Stimulated activated CD8-positive, alpha-beta memory T cell treated with anti-CD3 and anti-CD28 coated beads, Interleukin-7, amount 100 ng/mL, for 48 hours (primary cell): ENCODE measurements around the gene MYADML2.
"Not testable (repeated sequence)": the region's sequence is repeated elsewhere in the genome, so short reads cannot be mapped to it uniquely, and the experiment has no call there.

ENCODE experiments used
- DNase-seq, 2 donors: peaks; one replicate each; pipeline ENCODE4 v3.0.0-alpha.2; 2020; ENCODE audit warnings: low read depth in 1 of 2; ENCODE audit errors: extremely low read depth in 1 of 2

The MYADML2 gene, protein sequence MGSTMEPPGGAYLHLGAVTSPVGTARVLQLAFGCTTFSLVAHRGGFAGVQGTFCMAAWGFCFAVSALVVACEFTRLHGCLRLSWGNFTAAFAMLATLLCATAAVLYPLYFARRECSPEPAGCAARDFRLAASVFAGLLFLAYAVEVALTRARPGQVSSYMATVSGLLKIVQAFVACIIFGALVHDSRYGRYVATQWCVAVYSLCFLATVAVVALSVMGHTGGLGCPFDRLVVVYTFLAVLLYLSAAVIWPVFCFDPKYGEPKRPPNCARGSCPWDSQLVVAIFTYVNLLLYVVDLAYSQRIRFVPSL

GRCh38 chr17:81947189-81947588 lies at the start of gene MYADML2:
MYADML2 (minus strand) TSS chr17:81947233; CDS start chr17:81941741, 5,492 bp downstream.
- DNase-seq: no peak

- no peak for DNase-seq
Measured at GRCh38 chr17:81996232-81996756, 49.3 kb upstream of the MYADML2 start.

GRCh38 chr17:81995463-81996231 lies 48.6 kb upstream of the MYADML2 start:
- no peak for DNase-seq

DNA sequence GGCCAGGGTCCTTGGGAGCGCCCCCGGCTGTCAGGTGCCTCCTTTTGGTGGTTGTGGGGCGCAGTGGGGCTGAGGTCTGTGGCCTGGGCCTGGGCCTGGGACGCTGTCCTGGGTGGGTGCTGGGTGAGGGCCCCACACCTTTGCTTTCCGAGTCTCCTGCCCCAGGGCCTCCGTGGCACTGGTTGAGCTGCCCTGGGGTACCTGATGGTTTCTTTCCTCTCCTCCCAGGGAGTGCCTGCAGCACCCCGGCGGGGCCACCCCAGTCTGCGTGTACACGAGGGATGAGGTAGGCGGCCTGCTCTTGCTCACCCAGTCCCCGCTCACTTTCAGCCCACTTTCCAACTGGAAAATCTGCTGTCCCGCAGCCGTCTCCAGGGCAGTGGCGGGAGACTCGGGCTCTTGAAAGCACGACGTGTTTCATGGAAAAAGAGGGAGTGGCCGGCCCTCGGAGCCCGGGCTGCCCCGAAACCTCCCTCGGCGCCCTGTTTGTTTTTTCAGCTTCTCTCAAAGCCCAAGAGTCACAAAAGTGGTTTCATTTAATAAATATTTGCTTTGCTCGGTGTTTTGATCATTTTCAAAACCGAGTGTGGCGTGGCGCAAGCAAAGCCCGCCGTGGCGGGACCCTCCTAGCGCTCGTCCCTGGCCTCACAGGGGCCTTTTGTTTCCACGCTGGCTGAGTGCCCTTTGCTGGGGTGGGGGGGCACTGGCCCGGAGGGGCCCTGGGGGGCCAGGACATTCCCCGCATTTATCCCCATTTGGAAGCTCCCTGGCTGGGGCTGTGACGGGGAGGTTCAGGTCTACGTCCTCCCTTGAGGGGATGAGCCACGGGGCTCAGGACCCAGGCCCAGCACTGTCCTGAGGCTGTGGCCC lies 47.8 kb upstream of the MYADML2 start:
- no peak for DNase-seq

DNA sequence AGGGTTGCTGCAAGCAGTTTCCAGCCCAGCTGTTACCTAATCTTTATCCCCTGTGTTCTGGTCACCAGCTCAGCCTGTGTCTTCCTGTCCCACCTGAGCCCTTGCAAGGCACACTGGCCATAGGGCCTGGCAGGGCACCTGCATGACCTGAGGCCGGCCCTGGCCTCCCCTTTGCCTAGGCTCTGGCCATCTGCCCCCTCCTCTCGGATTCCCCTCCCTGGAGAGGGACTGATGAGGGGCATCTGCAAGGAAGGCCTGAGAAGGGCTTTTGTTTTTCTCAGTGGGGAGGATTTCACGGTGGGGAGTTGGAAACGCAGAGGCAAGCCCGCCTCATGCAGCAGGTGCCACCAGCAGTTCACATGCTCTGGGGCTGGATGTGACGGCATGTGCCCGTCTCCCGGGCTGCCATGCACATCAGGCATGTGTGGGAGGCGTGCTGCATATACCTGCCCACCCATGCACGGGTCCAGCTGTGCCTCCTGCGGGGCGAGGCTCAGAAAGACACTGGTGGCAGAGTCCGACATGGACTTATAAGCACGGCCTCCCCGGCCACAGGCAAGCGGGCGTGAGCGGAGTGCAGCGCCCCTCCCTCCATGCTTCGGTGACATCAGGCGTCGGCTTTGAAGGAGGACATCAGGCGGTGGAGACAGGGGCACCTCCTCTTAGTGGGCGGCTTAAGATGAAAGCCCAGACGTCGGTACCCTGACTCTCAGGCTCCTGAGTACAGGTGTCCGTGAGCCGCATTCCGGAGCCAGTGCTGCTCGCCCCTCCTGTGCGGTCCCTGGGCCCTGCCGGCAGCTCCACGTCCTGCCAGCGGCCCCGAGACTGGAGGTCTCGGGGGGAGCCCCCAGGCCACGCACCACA lies 46.9 kb upstream of the MYADML2 start:
- DNase-seq: no peak

- DNase-seq: no peak
Measured at GRCh38 chr17:81992306-81993102, 45.5 kb upstream of the MYADML2 start.

- DNase-seq: no peak
Measured at GRCh38 chr17:81991684-81992305, 44.8 kb upstream of the MYADML2 start.

GRCh38 chr17:81990836-81991683 lies 44.0 kb upstream of the MYADML2 start:
- DNase-seq: no peak

GRCh38 chr17:81987161-81987770 lies 40.2 kb upstream of the MYADML2 start:
- DNase-seq: no peak

- DNase-seq: no peak
Measured at GRCh38 chr17:81986606-81987005, 39.6 kb upstream of the MYADML2 start.

- DNase-seq: no peak
Measured at GRCh38 chr17:81984773-81985410, 37.9 kb upstream of the MYADML2 start.

GRCh38 chr17:81983639-81984373 lies 36.8 kb upstream of the MYADML2 start:
- DNase-seq: no peak

DNA sequence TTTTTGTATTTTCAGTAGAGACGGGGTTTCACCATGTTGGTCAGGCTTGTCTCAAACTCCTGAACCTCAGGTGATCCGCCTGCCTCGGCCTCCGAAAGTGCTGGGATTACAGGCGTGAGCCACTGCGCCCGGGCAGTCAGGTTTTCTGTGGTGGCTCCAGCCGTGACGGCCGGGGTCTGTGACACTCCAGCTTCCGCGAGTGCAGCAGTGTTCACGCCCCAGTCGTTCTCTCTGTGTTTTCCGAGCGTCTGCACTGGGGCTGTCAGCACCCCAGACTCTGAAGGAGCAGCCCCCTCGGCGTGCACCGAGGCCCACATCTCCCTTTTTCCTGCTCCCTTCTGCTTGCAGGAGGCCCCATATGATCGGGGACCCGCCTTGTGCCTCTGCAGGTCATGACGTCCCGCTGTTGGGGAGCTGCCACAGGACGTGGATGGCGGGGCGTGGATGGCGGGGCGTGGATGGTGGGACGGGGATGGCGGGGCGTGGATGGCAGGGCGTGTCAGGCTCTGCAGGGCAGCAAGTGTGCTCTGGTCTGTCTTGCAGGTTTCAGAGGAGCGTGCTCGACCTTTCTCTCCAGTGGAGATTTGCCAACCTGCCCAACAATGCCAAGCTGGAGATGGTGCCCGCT lies 36.1 kb upstream of the MYADML2 start:
- no peak for DNase-seq

DNA sequence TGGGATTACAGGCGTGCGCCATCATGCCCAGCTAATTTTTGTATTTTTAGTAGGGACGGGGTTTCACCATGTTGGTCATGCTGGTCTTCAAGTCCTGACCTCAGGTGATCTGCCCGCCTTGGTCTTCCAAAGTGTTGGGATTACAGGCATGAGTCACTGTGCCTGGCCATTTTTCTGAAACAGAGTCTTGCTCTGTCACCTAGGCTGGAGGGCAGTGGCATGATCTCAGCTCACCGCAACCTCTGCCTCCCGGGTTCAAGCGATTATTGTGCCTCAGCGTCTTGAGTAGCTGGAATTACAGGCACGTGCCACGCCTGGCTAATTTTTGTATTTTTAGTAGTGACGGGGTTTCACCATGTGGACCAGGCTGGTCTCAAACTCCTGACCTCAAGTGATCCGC lies 34.5 kb upstream of the MYADML2 start:
- not testable (repeated sequence) for DNase-seq

DNA sequence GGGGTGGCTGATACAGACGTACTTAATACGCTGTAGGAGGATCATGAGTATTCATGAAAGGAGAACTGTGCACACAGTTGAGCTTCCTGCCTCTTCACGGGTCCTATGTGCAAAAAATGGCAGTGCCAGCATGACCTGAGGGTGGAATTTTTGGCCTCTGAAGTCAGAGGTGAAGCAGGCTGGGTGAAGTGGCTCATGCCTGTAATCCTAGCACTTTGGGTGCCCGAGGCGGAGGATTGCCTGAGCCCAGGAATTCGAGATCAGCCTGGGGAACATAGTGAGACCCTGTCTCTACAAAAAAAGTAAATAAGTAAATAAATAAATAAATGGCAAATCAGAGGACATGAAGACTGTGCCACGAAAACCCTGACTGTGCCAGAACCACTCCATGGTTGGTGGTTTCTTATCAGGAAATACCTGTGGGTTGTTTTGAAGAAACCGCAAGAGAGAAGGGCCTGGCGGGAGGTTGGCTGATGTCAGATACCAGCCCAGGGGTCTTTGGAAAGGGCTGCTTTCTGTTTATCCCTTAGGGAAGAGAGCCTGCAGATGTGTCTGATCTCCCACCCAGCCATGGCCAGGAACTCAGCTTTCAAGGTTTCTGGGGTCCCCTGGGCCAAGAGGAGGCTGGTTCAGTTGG lies 33.8 kb upstream of the MYADML2 start:
- DNase-seq: no peak
